ELF-1 (cell line): ENCODE results near the gene KCNJ12.
"Not testable (repeated sequence)": the region's sequence is repeated elsewhere in the genome, so short reads cannot be mapped to it uniquely, and the experiment has no call there.

Source experiments
- DNase-seq: peaks from one replicate; pipeline ENCODE4 v3.0.0-alpha.2; 2016; ENCODE audit warnings: low read depth, low spot score

KCNJ12 gene

DNA sequence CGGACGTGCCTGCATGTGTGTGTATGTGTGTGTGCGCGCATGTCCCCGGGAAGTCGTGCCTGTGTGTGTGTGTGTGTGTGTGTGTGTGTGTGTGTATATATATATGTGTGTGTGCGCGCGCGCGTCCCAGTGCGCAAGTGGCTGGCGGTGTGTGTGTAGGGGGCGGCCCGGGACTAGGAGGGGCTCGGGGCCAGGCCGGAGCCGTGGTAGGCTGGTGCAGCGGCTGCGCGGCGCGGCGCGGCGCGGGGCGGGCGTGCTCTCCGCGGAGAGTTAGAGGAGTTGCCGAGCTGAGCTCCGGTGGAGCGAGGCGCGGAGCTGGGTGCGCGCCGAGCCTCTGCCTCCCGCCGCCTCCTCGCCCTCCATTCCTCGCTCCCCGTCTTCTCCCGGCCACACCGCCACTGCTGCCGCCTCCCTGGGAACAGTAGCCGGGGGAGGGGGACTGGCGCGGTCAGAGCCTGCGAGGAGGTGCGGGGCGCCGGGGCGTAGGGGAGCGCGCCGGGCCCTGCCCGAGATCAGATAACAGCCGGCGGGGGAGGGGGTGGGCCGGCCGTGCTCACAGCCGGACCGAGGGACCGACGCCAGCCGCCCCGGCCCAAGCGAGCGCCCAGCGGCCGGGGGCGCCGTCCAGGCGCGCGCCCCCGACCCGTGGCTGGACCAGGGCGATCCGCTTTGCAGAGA is at the start of gene KCNJ12:
KCNJ12 (plus strand) TSS at position 277 of the 678 bp plus-strand sequence. CDS start 38,986 bp downstream, outside the sequence.
- peak; percentile 50 for DNase-seq

- DNase-seq, result not testable (repeated sequence)
Measured at GRCh38 chr17:21327921-21328320, 48.2 kb upstream of the KCNJ12 start.

GRCh38 chr17:21328778-21329177 is 47.4 kb upstream of the KCNJ12 start:
- DNase-seq, result not testable (repeated sequence)

DNA sequence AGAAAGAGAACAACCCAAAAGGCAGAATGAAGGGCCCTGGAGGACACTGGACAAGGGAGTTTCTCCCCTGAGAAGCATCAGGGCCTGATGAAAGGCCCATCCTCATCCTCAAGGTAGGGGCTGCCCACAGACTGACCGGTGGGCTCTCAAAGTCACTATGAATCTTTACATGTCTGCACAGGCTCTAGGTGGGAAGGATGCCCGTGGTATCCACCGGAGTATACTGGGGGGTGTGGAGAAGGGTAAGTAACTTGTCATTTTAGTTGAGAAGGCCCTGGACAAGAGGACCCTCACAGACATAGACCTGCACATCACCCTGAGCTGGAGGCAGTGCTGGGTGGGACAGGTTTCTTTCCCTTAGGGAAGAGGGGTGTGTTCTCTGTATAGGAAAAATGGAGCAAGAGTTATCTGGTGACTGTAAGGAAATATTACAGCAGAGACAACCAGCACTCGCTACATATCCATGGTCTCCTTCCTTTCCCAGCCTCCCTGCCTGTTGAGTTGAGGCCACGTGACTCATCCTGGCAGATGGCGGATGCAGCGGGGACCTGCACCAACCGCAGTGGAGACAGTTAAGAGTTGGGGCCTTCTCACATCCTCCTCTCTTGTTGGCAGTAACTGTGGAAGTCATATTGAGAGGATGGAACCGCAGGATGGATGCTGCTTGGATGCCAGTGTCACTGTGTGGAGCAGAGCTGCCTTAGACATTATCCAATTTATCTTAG is 45.6 kb upstream of the KCNJ12 start:
- DNase-seq, result no peak

GRCh38 chr17:21336541-21337294 is 39.4 kb upstream of the KCNJ12 start:
- peak; percentile 39 for DNase-seq

DNA sequence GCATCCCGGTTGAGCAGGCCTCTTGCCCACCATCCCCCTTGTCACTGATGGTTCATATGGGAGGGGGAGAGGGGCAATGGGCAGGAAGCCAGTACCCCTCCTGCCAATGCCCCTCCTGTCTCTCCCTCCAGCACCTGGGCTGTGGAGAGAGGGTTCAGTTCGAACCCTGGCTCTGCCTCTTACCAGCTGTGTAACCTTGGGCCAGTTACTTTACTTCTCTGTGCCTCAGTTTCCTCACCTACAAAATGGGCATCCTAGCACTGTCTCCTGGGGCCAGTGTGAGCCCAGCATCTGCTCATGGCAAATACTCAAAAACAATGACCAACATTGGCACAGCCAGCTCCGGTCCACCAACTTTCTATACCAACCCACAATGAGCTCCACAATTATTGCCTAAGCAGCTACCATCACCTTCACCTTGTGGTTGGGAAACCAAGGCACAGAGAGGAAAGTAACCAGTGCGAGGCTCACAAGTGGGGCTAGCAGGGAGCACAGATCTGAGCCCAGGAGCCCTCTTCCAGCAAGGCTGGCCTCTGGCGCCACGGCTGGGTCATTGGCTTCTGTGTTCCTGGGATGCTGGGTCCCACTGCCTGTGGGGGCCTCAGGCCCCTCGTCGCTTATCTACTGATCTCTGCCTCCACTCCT is 38.1 kb upstream of the KCNJ12 start:
- DNase-seq, result not testable (repeated sequence)

DNA sequence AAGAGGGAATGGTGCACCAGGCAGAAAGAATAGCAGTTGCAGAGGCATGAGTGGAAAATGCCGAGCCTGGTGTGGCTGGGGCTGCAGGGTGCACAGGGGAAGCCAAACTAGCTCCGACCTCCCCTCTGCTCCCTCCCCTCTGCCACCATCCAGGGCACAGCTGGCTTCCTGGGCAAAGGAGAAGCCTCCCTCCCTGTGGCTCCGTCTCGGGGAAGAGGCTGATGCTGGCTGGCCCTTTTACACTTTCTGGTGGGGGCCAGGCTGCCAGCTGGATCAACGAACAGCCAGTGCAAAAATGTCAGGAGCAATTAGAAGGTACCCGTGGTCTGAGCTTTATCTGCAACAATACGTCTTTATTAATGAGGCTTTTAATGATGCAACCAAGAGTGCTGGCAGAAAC is 37.1 kb upstream of the KCNJ12 start:
- no peak for DNase-seq

- DNase-seq, result not testable (repeated sequence)
Measured at GRCh38 chr17:21339571-21339970, 36.6 kb upstream of the KCNJ12 start.

DNA sequence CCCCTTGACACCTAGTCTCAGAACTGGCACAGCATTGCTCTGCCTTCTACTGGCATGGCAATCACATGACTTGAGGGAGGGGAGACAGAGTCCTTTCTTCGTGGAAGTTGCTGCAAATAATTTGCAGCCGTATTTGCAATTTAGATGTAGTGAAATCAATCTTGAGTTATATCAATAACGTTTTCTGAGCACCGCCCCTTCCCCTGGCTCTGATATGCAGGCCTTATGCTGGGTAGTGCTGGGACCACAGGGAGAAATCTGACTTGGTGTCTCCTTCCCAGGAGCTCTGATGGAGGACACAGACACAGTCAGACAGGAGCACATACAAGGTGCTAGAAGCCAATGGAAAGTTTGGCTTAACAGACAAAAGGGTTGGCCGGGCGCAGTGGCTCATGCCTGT is 35.8 kb upstream of the KCNJ12 start:
- DNase-seq, result not testable (repeated sequence)

GRCh38 chr17:21341279-21341678 is 34.9 kb upstream of the KCNJ12 start:
- DNase-seq, result not testable (repeated sequence)

DNA sequence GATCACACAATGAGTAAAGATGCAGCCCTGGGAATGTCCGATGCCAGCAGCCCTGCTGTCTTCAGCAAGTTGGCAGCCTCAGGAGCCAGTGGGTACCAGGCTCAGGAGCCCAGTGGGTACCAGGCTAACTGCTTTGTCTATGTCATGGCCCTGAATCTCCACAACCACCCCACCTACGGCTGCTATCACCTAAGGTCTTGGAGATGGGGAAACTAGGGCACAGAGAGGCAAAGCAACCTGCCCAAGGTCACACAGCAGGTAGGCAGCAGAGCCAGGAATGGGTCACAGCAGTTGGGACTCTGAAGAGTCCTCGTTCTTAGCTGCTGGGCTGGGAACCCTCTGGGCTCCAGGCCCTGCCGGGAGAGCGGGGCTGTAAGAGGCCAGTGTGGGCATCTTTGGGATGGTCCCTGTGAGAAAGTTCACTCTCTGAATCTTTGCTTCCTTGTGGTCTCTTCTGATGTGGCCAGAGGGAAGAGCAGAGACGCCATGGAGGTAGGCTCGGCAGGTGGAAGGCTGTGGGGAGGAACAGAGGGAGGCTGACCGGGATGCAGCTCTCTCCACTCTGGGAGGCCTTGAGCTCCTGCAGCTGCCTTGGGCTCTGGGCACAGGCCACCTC is 34.1 kb upstream of the KCNJ12 start:
- DNase-seq, result not testable (repeated sequence)

DNA sequence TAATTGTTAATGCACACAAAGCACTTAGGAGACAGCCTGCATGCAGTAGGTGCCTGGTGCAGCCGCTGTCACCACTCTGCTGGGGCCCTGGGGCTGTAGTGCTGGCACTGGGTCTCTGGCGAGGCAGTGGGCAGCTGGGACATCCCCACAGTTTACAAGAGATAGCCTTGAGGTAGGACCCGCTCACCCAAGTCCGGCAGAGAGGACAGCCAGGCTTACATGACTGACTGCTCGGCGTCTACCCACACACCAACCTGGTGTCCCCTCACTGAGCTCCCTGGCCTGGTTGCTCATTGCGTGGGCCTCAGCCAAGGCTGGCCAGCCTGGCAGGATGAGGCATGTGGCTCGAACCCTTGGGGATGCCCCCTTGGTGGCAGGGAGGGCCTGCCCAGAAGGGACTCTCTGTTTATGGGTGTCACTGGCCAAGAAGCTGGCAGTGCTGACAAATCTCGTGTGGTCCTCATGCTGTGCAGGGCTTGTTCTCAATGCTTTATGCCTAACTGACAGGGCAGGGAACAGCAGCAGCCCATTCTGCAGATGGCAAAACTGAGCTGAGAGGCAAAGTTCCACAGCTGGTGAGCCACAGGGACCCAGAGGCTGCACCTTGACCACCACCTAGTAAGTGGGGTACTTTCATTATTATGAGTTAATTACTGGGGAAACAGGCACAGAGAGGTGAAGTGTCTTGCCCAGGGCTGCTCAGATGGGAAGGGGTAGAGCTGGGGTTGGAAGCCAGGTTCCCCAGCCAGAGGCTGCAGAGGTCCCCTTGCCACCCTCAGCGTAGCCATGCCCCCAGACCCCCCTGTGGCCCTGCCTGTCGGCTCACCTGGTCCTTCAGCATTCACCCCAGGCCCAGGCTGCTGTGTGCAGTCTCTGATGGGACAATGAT is 32.9 kb upstream of the KCNJ12 start:
- DNase-seq, result not testable (repeated sequence)

DNA sequence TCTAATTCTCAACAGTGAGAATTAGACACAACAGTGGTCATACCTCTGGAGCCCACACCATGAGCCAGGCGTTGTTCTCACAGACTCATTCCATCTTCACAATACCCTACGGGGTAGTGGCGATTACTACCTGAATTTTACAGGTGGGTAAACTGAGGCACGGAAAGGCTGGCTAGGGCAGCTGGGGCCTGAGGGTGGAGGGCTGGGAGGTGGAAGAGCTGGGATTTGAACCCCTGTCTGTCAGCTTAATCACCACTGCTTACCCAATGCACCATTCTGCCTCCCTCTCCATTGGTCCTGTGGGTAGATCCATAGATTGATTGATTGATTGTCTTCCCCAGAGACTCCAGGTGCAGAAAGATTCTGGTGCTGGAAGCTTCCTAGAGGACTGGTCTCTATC is 31.4 kb upstream of the KCNJ12 start:
- not testable (repeated sequence) for DNase-seq

DNA sequence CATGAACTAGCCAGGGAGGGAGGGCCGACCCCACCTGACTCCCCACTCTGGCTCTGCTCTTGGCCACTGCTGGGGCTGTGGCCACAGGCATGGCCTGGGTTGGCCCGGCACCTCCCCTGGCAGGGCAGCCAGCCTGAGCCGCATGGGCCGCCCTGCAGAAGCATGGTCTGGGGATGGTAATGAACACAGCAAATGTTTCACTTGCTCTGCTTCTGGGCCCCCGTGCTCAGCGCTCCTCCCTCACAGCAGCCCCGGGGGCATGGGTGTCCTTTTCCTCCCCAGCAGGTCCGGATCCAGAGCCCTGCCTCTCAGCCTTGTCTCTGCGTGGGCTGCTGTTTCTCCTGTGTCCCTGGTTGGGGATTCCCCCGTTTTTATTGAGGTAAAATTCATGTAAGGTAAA is 30.9 kb upstream of the KCNJ12 start:
- peak; percentile 54 for DNase-seq

DNA sequence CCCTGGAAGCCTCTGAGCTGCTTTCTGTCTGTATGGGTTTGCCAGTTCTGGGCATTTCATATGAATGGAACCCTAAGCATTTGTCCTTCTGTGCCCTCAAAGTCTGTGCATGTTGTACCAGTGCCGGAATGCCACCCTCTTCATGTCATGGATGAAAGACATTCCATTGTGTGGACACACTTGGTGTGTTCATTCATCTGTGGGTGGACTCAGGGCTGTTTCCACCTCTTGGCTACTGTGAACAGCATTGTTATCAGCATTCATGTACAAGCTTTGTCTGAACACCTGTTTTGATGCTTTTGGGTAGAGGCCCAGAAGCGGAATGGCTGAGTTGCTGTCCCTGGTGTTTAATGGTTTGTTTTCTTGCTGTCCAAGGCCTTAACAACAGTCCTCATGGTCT is 30.1 kb upstream of the KCNJ12 start:
- DNase-seq, result not testable (repeated sequence)

GRCh38 chr17:21346651-21347250 is 29.4 kb upstream of the KCNJ12 start:
- DNase-seq, result not testable (repeated sequence)

- not testable (repeated sequence) for DNase-seq
Measured at GRCh38 chr17:21347660-21348059, 28.5 kb upstream of the KCNJ12 start.

DNA sequence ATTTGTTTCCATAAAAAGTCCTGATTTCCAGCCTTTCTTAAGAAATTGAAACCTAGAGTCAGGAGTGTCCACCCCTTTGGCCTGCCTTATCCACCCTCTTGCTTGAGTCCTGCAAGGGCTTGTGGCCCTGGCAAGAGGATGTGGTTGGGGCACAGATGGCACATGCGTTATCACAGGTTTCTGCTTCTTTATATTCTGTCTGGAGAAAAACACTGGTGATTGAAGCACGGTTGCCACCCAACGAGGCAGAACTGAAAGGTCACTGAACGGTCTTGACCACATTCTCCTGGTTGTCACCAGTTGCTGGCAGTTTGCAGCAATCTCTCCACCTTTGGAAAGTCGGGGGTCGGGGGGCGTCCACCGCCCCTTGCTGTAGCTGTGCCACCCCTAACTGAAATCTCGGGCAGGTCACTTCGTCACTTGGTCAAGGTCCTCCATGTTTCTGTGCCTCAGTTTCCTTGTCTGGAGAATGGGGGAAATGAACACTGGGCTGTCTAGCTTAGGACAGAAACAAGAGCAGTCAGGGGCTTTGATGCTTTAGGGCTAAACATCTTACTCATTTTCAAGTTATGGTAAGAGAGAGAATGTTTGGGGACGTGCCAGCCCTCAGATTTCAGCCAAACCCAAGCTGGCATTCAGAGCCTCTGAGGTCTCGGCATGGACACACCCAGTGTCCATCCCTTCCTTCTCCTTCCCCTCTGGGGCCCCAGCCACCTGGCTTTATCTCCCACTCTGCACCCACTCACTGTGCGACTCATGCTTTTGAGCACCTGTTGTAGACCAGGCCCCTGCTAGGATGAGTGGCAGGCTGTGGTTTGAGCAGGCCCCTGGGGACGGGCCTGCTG is 27.9 kb upstream of the KCNJ12 start:
- not testable (repeated sequence) for DNase-seq

GRCh38 chr17:21348926-21349261 is 27.3 kb upstream of the KCNJ12 start:
- not testable (repeated sequence) for DNase-seq
